Tibial nerve (tissue), 4 donors: ENCODE measurements around the gene TSGA10IP. TPM values are rescaled to one million over a fixed set of nuclear protein-coding genes. Genes with fewer than 3 reads are reported as not detected.

ENCODE experiments used
- DNase-seq, 2 donors: peaks; one replicate each; pipeline ENCODE4 v3.0.0-alpha.2; 2019; ENCODE audit warnings: low spot score in 2 of 2
- H3K27ac ChIP-seq, 4 donors: fragments of 200-600 bp; sonication (generic) in 3 of 4; one replicate each; pipeline ENCODE4 v1.5.1; 2017 to 2019; ENCODE audit warnings: mild to moderate bottlenecking in 1 of 4
- H3K27me3 ChIP-seq, 2 donors: fragments of 200-600 bp; sonication (generic) in 1 of 2; one replicate each; pipeline versions ENCODE4 v1.5.1 to v1.6.0; 2017 to 2019
- H3K36me3 ChIP-seq, 3 donors: fragments of 200-600 bp; sonication (generic); one replicate each; pipeline ENCODE4 v1.5.1; 2018 to 2019
- H3K4me1 ChIP-seq, 4 donors: fragments of 200-600 bp; sonication (generic) in 3 of 4; one replicate each; pipeline ENCODE4 v1.5.1; 2017 to 2019
- H3K4me3 ChIP-seq, 4 donors: fragments of 200-600 bp; sonication (generic) in 3 of 4; one replicate each; pipeline ENCODE4 v1.5.1; 2017 to 2019; ENCODE audit warnings: mild to moderate bottlenecking in 1 of 4, moderate library complexity in 1 of 4
- H3K9me3 ChIP-seq, 4 donors: fragments of 200-600 bp; sonication (generic) in 3 of 4; one replicate each; pipeline ENCODE4 v1.5.1; 2017 to 2019
- EP300 ChIP-seq, 2 donors: sonication (generic); formaldehyde crosslinking; IDR thresholded peaks; one replicate each; pipeline ENCODE4 v1.6.1; 2017; ENCODE audit warnings: antibody characterized with exemption in 2 of 2, mild to moderate bottlenecking in 1 of 2
- POLR2A ChIP-seq, 2 donors: fragments of 450-650 bp; IDR thresholded peaks; one replicate each; pipeline ENCODE4 v1.6.1; 2017; ENCODE audit warnings: antibody characterized with exemption in 2 of 2, mild to moderate bottlenecking in 2 of 2, moderate library complexity in 2 of 2
- WGBS, 2 donors: methylation state at CpG; one replicate each; pipeline ENCODE4 v1.1.5; 2018; 5-methylcytosine and 5-hydroxymethylcytosine counted together
- total RNA-seq, 4 donors: library from RNA; depleted of rRNA; stranded (reverse); fragments of >200 nt; gene quantifications; one replicate each; pipeline ENCODE4 v1.1.0, GENCODE V29; 2016
- TF ChIP-seq, protein P1 (sequence below), 5 experiments: fragments of 200-600 bp in 3 of 5; fragments of 450-650 bp in 2 of 5; sonication (generic) in 3 of 5; IDR thresholded peaks; one replicate each; pipeline ENCODE4 v1.5.1; 2016 to 2019; ENCODE audit warnings: antibody characterized with exemption in 5 of 5, mild to moderate bottlenecking in 3 of 5, moderate library complexity in 2 of 5

TSGA10IP gene
- total RNA-seq, 4 donors from 2014 or later: not detected

DNA sequence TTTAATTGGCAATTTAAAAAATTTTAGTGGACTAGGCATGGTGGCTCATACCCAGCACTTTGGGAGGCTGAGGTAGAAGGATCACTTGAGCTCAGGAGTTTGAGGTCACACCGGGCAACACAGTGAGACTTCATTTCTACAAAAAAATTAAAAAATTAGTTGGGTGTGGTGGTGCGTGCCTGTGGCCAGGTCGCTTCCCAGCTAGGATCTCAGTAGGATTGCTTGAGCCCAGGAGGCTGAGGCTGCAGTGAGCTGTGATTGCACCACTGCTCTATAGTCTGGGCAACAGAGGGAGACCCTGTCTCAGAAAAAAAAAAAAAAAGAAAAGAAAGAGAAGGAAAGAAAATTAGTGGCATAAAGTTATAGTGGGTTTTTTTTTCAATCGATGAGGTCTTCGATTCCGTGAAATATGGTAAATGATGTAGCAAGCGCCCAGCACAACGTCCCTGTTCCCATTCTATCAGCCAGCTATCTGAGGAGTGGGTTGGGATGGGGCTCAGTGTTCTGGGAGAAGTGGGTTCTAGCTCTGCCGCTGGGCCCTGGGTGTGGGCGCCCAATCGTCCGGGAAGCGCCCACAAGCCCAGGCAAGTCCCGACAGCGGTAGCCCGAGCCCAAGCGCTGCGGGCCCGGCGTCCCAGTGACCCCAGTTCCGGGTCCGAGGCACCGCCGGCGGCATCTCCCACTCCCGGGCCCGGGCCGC lies 46.5 kb upstream of the TSGA10IP start:
- peaks cover 0 to 16% of the 10 kb centered on the region in 2 donors for H3K27me3 ChIP-seq
- peaks cover 0 to 35% (median 12%) of the 10 kb centered on the region in 4 donors for H3K4me1 ChIP-seq
- 33 to 45% methylated on average over 16 to 23 of the region's 28 CpGs for WGBS, 2 donors
- TF ChIP-seq EP300 (IDR thresholded peaks at IDR 0.05) (no peak), POLR2A (IDR thresholded peaks at IDR 0.05) (no peak)
- TF ChIP-seq, protein P1, sequence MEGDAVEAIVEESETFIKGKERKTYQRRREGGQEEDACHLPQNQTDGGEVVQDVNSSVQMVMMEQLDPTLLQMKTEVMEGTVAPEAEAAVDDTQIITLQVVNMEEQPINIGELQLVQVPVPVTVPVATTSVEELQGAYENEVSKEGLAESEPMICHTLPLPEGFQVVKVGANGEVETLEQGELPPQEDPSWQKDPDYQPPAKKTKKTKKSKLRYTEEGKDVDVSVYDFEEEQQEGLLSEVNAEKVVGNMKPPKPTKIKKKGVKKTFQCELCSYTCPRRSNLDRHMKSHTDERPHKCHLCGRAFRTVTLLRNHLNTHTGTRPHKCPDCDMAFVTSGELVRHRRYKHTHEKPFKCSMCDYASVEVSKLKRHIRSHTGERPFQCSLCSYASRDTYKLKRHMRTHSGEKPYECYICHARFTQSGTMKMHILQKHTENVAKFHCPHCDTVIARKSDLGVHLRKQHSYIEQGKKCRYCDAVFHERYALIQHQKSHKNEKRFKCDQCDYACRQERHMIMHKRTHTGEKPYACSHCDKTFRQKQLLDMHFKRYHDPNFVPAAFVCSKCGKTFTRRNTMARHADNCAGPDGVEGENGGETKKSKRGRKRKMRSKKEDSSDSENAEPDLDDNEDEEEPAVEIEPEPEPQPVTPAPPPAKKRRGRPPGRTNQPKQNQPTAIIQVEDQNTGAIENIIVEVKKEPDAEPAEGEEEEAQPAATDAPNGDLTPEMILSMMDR (IDR thresholded peaks at IDR 0.05): no peak
- H3K36me3 ChIP-seq: no peaks in the 10 kb centered on the region
- peak overlapping the region; percentile 33 to 59 (median 53) for H3K4me3 ChIP-seq
- DNase-seq: no peak
- peak overlapping the region in 1 of 4 donors; percentile 61 for H3K27ac ChIP-seq
- H3K9me3 ChIP-seq: no peaks in the 10 kb centered on the region

DNA sequence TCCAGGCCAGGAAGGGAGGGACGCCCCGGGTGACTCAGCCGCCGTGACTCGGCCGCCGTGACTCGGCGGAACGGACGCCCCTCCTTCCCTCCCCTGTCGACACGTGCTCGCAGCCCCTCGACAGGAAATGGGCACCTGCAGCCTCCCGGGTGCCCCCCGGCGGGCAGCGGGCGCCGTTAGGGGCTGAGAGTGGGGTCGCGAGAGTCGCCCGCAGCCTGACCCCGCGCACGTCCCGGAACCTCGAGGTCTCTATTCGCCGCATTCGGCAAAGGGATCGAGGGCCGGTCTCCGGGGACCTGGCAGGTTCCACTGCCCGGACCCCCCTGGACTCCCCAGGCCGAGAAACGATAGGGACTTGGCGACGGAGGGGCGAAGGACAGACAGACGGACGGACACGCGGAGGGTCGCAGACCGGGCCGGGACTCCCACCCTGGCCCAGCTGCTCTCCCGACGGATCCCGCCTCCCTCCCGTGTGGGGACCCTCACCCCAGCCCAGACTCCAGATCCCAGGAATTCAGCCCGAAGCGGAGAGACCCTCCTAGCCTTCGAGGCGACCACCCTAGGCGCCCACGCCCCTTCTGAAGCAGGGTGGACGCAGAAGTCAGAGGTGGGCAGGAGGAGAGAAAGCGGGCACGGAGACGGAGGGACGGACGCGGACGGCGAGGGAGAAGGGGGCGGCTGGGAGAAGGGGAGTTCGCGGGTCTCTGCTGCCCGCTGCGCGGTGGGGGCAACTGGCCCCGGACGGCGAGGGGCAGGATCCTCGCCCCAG lies 45.7 kb upstream of the TSGA10IP start:
- H3K4me3 ChIP-seq: peak overlapping the region; percentile 33 to 59 (median 53)
- DNase-seq: no peak
- H3K27ac ChIP-seq: peak overlapping the region in 3 of 4 donors; percentile 28 to 61 (median 41)
- TF ChIP-seq EP300 (IDR thresholded peaks at IDR 0.05) (no peak), POLR2A (IDR thresholded peaks at IDR 0.05) (no peak)
- TF ChIP-seq, protein P1 (IDR thresholded peaks at IDR 0.05): no peak
- no peaks in the 10 kb centered on the region for H3K36me3 ChIP-seq
- 1 to 2% methylated on average over 26 to 28 of the region's 78 CpGs for WGBS, 2 donors
- H3K4me1 ChIP-seq: peaks cover 0 to 27% (median 11%) of the 10 kb centered on the region in 4 donors
- peaks cover 0 to 16% of the 10 kb centered on the region in 2 donors for H3K27me3 ChIP-seq
- no peaks in the 10 kb centered on the region for H3K9me3 ChIP-seq

DNA sequence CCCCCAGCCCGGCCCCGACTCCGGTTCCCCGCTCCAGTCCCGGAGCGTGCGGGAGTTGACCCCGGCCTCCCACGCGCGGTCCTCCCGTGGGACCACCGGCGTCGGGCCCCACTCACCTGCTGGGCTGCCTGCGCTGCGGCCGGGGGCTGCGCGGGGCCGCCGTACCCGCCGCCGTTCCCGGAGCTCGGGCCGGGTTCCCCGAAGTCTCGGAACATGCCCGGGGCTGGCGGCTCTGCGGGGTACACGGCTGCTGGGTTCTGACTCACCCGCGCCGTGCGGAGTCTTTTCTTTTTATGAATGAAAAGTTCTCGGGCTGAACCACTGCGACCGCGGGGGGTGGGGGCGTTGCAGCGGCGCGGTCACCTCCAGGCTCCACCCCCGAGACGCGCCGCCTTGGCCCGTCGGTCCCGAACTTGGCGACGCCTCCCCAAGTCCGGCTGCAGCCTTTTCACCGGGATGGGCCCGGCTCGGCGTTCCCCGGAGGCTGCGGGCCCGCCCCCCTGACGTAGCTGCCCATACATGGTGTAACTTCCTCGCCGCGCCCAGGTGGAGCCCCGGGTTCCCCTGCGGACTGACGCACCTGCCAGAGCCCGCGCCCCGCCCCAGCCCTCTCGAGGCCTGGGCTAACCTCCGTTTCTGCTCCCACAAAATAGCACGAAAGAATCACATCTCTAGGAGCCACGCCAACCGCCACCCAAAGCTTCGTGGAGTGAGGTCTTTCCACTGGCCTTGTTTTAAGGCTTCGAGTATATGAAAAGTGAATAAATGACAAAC lies 45.0 kb upstream of the TSGA10IP start, which contains the start of gene FOSL1:
TSS of gene FOSL1 (minus strand) at position 264 of the 774 bp plus-strand sequence. CDS start at position 215, 49 bp downstream.
- peaks cover 0 to 27% (median 11%) of the 10 kb centered on the region in 4 donors for H3K4me1 ChIP-seq
- H3K9me3 ChIP-seq: no peaks in the 10 kb centered on the region
- DNase-seq: peak; percentile 59 to 64
- TF ChIP-seq POLR2A (IDR thresholded peaks at IDR 0.05) (no peak), EP300 (IDR thresholded peaks at IDR 0.05) (peak in 1 of 2 donors; percentile 52)
- TF ChIP-seq, protein P1 (IDR thresholded peaks at IDR 0.05): peak in 1 of 5 experiments; percentile 23
- H3K36me3 ChIP-seq: no peaks in the 10 kb centered on the region
- 3% methylated on average over 41 to 74 of the region's 80 CpGs for WGBS, 2 donors
- peak within 1 kb of the TSS in 3 of 4 donors; percentile 28 to 75 (median 61) for H3K27ac ChIP-seq
- H3K4me3 ChIP-seq: peak within 1 kb of the TSS; percentile 33 to 59 (median 53)
- peaks cover 0 to 16% of the 10 kb centered on the region in 2 donors for H3K27me3 ChIP-seq

DNA sequence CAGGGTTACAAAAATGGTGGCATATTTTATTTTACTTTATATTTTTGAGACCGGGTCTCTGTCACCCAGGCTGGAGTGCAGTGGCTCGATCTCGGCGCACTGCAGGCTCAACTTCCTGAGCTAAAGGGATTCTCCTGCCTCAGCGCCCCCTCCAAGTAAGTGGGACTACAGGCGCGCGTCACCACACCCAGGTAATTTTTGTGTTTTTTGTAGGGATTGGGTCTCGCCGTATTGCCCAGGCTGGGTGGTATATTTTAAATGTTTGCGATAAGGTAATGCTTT lies 44.4 kb upstream of the TSGA10IP start:
- no peak for DNase-seq
- peaks cover 0 to 16% of the 10 kb centered on the region in 2 donors for H3K27me3 ChIP-seq
- H3K27ac ChIP-seq: peak overlapping the region in 2 of 4 donors; percentile 61 to 75
- no peaks in the 10 kb centered on the region for H3K9me3 ChIP-seq
- WGBS, 2 donors: 79 to 88% methylated on average over 11 of the region's 11 CpGs
- peak overlapping the region in 3 of 4 donors; percentile 47 to 59 (median 59) for H3K4me3 ChIP-seq
- H3K4me1 ChIP-seq: peaks cover 0 to 27% (median 11%) of the 10 kb centered on the region in 4 donors
- no peaks in the 10 kb centered on the region for H3K36me3 ChIP-seq
- TF ChIP-seq POLR2A (IDR thresholded peaks at IDR 0.05) (no peak), EP300 (IDR thresholded peaks at IDR 0.05) (no peak)
- TF ChIP-seq, protein P1 (IDR thresholded peaks at IDR 0.05): no peak
